Mucosa of descending colon (tissue), 3 donors: ENCODE measurements around the gene PGLYRP1. TPM values are rescaled to one million over a fixed set of nuclear protein-coding genes. Genes with fewer than 3 reads are reported as not detected.
A peak's percentile ranks its signal among the peaks of the same experiment; 100 is the strongest.

Source experiments
- ATAC-seq: fragments of 200-7000 bp; cut with Tn5 transposase; one replicate; pipeline ENCODE4 v1.9.1; 2020; ENCODE audit warnings: mild to moderate bottlenecking, moderate library complexity
- DNase-seq, 3 donors: peaks; one replicate each; pipeline ENCODE4 v3.0.0-alpha.2; 2020
- H3K36me3 ChIP-seq: fragments of 200-600 bp; one replicate; pipeline ENCODE4 v1.8.0; 2021; ENCODE audit warnings: low read depth, mild to moderate bottlenecking
- H3K4me1 ChIP-seq: fragments of 200-600 bp; one replicate; pipeline ENCODE4 v1.8.0; 2021; ENCODE audit warnings: low read depth, mild to moderate bottlenecking
- H3K4me3 ChIP-seq: fragments of 200-600 bp; one replicate; pipeline ENCODE4 v1.8.0; 2021; ENCODE audit warnings: mild to moderate bottlenecking
- H3K9me3 ChIP-seq: fragments of 200-600 bp; one replicate; pipeline ENCODE4 v1.8.0; 2021; ENCODE audit warnings: mild to moderate bottlenecking
- CTCF ChIP-seq: fragments of 200-600 bp; IDR thresholded peaks from one replicate; pipeline ENCODE4 v1.8.0; 2022; ENCODE audit warnings: antibody characterized with exemption, mild to moderate bottlenecking
- intact Hi-C, 2 donors: fragments of 100-400 bp; cut with DNase I in 1 of 2; cut with micrococcal nuclease in 1 of 2; formaldehyde crosslinking; loops; one replicate each; pipeline versions ENCODE4 v1.11.0 to v1.11.1; 2022; cut with DNase I, micrococcal nuclease
- microRNA-seq: library from miRNA; unstranded; fragments of <30 nt; microRNA quantifications from one replicate; pipeline ENCODE4, GENCODE V29; 2019
- total RNA-seq, 3 donors: library from RNA; stranded (reverse); fragmentation: NEBNext Ultra II Directional in 2 of 3; extraction: Animal tissue kit (Norgen Biotek cat#: 25700) in 2 of 3; gene quantifications; one replicate each; pipeline versions ENCODE4 v1.2.1 to v1.2.4, GENCODE V29; 2021 to 2023
- donor health status: DM: no; HTN: no; CAD: no; lungs with moderate emphysema.
- donor health status: DM: no; HTN: no; CAD: no.
- donor health status: DM: no; HTN: yes; CAD: no.

The PGLYRP1 gene
- total RNA-seq, 3 donors from 2014 or later, result not detected

GRCh38 chr19:45972081-45972946, 50.5 kb downstream of the PGLYRP1 start:
- ATAC-seq, result no peak

GRCh38 chr19:45971260-45971902, 51.5 kb downstream of the PGLYRP1 start:
- no peak overlapping the region for H3K4me3 ChIP-seq
- intact Hi-C loops, result no loop called here
- ATAC-seq, result no peak

More at GRCh38 chr19:45972081-45972946, 50.5 kb downstream of the PGLYRP1 start:
- intact Hi-C loops, result no loop called here
- no peaks in the 10 kb centered on the region for H3K9me3 ChIP-seq
- no peak for DNase-seq
- peaks cover 2% of the 10 kb centered on the region for H3K4me1 ChIP-seq
- no peaks in the 10 kb centered on the region for H3K36me3 ChIP-seq
- no peak overlapping the region for H3K4me3 ChIP-seq
- no peak for TF ChIP-seq CTCF

GRCh38 chr19:45969676-45970075, 53.2 kb downstream of the PGLYRP1 start:
- no peak for TF ChIP-seq CTCF
- no peaks in the 10 kb centered on the region for H3K36me3 ChIP-seq
- no peak for ATAC-seq
- H3K4me1 ChIP-seq, result peaks cover 2% of the 10 kb centered on the region
- no peak for DNase-seq
- intact Hi-C loops, result no loop called here
- no peaks in the 10 kb centered on the region for H3K9me3 ChIP-seq
- no peak overlapping the region for H3K4me3 ChIP-seq

More at GRCh38 chr19:45971260-45971902, 51.5 kb downstream of the PGLYRP1 start:
- H3K36me3 ChIP-seq, result no peaks in the 10 kb centered on the region
- no peak for DNase-seq
- H3K4me1 ChIP-seq, result peaks cover 2% of the 10 kb centered on the region
- TF ChIP-seq CTCF, result no peak
- H3K9me3 ChIP-seq, result no peaks in the 10 kb centered on the region

Small RNAs within 50 kb of the gene (microRNA-seq; reads per million reads assigned to microRNA genes)
- 68.5 reads per million, percentile 58 among the genes with 10 or more reads in this experiment for gene MIR769

Other genes starting within 250 kb of the PGLYRP1 start
- gene DMPK, start 240.6 kb downstream of the PGLYRP1 start, total RNA-seq, result 100 to 1,000 TPM in 1 of 3 donors, 10 to 100 TPM in 2; 23.9 to 123 (median 33.9) TPM
- gene DMWD, start 230.2 kb downstream of the PGLYRP1 start, total RNA-seq, result 10 to 100 TPM; 33.2 to 67.1 (median 43.7) TPM
- gene RSPH6A, start 207.7 kb downstream of the PGLYRP1 start, total RNA-seq, result under 1 TPM; 0.16 to 0.24 (median 0.20) TPM
- gene SYMPK, start 159.9 kb downstream of the PGLYRP1 start, total RNA-seq, result 10 to 100 TPM; 61.1 to 67.4 (median 65.9) TPM
- gene FOXA3, start 158.7 kb downstream of the PGLYRP1 start, total RNA-seq, result 10 to 100 TPM; 14.1 to 33.7 (median 32.9) TPM
- gene IRF2BP1, start 136.9 kb downstream of the PGLYRP1 start, total RNA-seq, result 10 to 100 TPM; 19.0 to 33.7 (median 19.8) TPM
- gene MYPOP, start 120.4 kb downstream of the PGLYRP1 start, total RNA-seq, result 10 to 100 TPM in 2 of 3 donors, 1 to 10 TPM in 1; 9.2 to 13.7 (median 10.2) TPM
- not detected for gene NANOS2, start 108.3 kb downstream of the PGLYRP1 start, total RNA-seq
- 1 to 10 TPM in 2 of 3 donors, under 1 TPM in 1; 0.55 to 3.0 (median 1.3) TPM for gene NOVA2, start 49.2 kb downstream of the PGLYRP1 start, total RNA-seq
- 10 to 100 TPM; 16.5 to 25.0 (median 17.6) TPM for gene CCDC61, start 27.6 kb downstream of the PGLYRP1 start, total RNA-seq
- gene IGFL4, start 17.9 kb upstream of the PGLYRP1 start, total RNA-seq, result not detected
- not detected for gene IGFL3, start 101.6 kb upstream of the PGLYRP1 start, total RNA-seq
- under 1 TPM in 2 of 3 donors, not detected in 1; 0.38 to 0.53 TPM for gene IGFL2, start 125.2 kb upstream of the PGLYRP1 start, total RNA-seq
- gene IGFL1, start 206.7 kb upstream of the PGLYRP1 start, total RNA-seq, result not detected